Transverse colon (tissue), 3 donors: ENCODE data around the gene OR4F15.
"Not testable (repeated sequence)": the region's sequence is repeated elsewhere in the genome, so short reads cannot be mapped to it uniquely, and the experiment has no call there.

Source experiments
- EP300 ChIP-seq: sonication (generic); formaldehyde crosslinking; IDR thresholded peaks from one replicate; pipeline ENCODE4 v1.6.1; 2017; ENCODE audit warnings: antibody characterized with exemption, low read depth
- POLR2AphosphoS5 ChIP-seq, 3 donors: sonication (generic); formaldehyde crosslinking; IDR thresholded peaks; one replicate each; pipeline ENCODE4 v1.6.1; 2016; ENCODE audit warnings: antibody characterized with exemption in 3 of 3

DNA sequence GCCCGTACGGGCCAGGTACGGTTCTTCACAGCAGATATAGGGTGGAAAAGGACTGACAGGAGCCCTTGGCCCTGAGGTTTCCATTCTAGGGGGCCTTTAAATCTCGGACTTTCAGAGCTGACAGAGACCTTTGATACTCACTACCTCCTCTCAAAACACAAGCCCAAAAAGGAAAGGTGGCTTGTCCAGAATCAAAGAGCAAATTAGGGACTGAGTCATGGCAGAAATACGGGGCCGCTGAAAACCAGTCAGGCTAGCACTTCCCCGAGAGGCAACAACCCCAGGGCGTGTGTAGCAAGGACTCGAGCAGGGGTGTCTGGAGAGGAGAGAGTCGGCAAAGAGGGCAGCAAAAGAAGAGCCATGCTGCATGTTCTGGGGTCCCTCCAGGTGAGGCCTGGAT is 33.4 kb upstream of the OR4F15 start:
- TF ChIP-seq POLR2AphosphoS5 (IDR thresholded peaks at IDR 0.05); EP300: not testable (repeated sequence)
